ENCODE results near the gene FAM83D. TPM values are rescaled to one million over a fixed set of nuclear protein-coding genes. Genes with fewer than 3 reads are reported as not detected.

Gene FAM83D
- total and polyA plus RNA-seq, 5 experiments from 2014 or later = 0.46 to 1.1 (median 0.56) TPM

GRCh38 chr20:38888059-38888831, 38.0 kb upstream of the FAM83D start:
- peak overlapping the region in 8 of 10 donors; percentile 13 to 63 (median 37) for H3K27ac Mint-ChIP-seq
- peaks cover 10 to 48% (median 26%) of the 10 kb centered on the region in 4 donors for H3K4me1 Mint-ChIP-seq
- peaks cover 0 to 2% (median 0%) of the 10 kb centered on the region in 3 donors for H3K36me3 Mint-ChIP-seq
- ATAC-seq (no peak), DNase-seq (no peak)
- POLR2A ChIA-PET = interaction anchor here (0.6 to 1.3 kb wide), 2 partner anchors 66 to 140 kb away, joined by 5 to 6 read pairs; partner anchors contain the start of gene ACTR5
- no peaks in the 10 kb centered on the region for H3K9me3 Mint-ChIP-seq
- H3K27me3 Mint-ChIP-seq = no peaks in the 10 kb centered on the region
- no peak overlapping the region for H3K4me3 Mint-ChIP-seq

GRCh38 chr20:38889050-38889449, 37.2 kb upstream of the FAM83D start:
- DNase-seq (no peak), ATAC-seq (no peak)
- H3K4me3 Mint-ChIP-seq = no peak overlapping the region
- peaks cover 12 to 47% (median 28%) of the 10 kb centered on the region in 4 donors for H3K4me1 Mint-ChIP-seq
- H3K27ac Mint-ChIP-seq = peak overlapping the region in 4 of 10 donors; percentile 6 to 59 (median 46)
- H3K27me3 Mint-ChIP-seq = no peaks in the 10 kb centered on the region
- POLR2A ChIA-PET = no interaction called here
- peaks cover 0 to 2% (median 0%) of the 10 kb centered on the region in 3 donors for H3K36me3 Mint-ChIP-seq
- no peaks in the 10 kb centered on the region for H3K9me3 Mint-ChIP-seq

DNA sequence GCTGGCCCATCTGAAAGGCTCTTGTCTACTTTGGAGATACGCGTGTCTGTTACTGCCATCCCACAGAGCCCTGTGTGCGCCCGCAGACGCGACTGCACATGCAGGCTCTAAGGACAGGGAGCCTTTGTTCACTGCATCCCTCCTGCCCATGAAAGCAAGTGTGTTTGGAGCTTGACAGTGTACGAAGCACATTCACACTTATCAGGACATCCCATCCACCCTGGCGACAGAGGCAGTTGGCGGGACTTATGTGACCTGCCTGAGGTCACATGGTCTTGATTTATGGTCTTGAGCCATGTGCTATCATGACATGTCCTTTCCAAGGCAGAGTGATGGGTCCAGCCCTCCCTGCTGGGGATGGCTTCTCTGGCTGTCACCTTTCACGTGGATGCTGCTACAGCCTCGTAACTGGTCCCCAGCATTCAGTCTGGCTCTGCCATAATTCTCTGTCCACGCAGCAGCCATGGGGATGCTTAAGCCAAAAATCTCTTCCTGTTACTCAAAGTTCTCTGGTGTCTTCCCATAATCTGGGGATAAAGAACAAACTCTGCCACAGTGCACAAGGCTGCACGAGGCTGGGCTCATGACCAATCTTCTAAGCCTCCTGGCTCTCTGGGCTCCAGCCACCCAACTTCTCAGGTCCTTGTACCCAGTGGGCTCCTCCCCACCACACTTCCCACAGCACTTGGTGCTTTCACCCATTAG, 36.3 kb upstream of the FAM83D start:
- H3K27ac Mint-ChIP-seq = peak overlapping the region in 9 of 10 donors; percentile 8 to 85 (median 73)
- peaks cover 17 to 49% (median 33%) of the 10 kb centered on the region in 4 donors for H3K4me1 Mint-ChIP-seq
- ATAC-seq (no peak), DNase-seq (no peak)
- POLR2A ChIA-PET = interaction anchor here (1.0 kb wide), 1 partner anchor 14 kb away, joined by 3 read pairs; no protein-coding TSS in a partner anchor
- no peaks in the 10 kb centered on the region for H3K27me3 Mint-ChIP-seq
- H3K4me3 Mint-ChIP-seq = no peak overlapping the region
- H3K36me3 Mint-ChIP-seq = peaks cover 0 to 4% (median 0%) of the 10 kb centered on the region in 3 donors
- H3K9me3 Mint-ChIP-seq = peaks cover 0 to 2% (median 0%) of the 10 kb centered on the region in 9 donors

GRCh38 chr20:38890497-38890818, 35.8 kb upstream of the FAM83D start:
- ATAC-seq (no peak), DNase-seq (no peak)
- peaks cover 0 to 5% (median 0%) of the 10 kb centered on the region in 3 donors for H3K36me3 Mint-ChIP-seq
- H3K4me3 Mint-ChIP-seq = no peak overlapping the region
- no peaks in the 10 kb centered on the region for H3K27me3 Mint-ChIP-seq
- H3K27ac Mint-ChIP-seq = peak overlapping the region in 9 of 10 donors; percentile 29 to 85 (median 75)
- peaks cover 17 to 47% (median 33%) of the 10 kb centered on the region in 4 donors for H3K4me1 Mint-ChIP-seq
- POLR2A ChIA-PET = interaction anchor here (1.0 kb wide), 1 partner anchor 15 kb away, joined by 3 read pairs; no protein-coding TSS in a partner anchor
- peaks cover 0 to 2% (median 0%) of the 10 kb centered on the region in 9 donors for H3K9me3 Mint-ChIP-seq

DNA sequence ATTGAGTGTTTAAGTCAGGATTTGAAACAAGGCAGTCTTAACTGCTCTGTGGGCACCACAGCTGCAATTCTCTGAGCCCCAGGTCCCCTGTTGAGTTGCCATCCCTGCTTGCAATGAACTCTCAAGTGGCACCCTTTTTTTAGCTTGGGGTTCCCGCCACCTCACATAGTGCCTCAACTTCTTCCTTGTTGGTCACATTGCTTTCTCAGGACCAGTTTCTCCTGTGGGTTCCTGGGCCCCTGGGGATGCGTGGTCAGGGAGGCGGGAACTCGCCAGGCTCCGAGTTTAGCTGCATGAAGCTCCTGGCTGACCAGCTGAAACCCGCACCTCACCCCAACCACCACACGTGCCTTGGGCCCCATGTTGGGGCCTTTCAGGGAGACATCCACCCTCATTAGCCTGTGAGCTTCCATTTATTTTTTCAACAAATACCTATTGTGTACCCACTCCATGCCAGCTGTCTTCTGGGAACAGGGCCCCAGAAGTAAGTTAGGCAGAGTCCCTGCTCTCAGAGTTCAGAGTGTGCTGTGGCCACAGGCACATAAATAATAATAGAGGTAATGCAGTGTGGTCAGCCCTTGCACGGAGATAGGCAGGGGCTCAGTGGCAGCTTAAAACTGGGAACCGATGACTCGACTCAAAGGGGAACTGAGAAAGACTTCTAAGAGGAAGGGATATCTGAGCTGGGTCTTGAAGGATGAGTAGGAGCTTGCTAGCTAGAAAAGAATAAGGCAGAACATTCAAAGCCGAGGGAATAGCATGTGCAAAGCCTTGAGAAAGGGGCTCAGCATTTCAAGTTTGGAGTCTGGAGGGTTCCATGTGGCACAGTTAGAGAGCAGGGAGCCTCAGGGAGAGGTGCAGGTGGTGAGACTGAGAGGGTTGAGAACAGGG, 33.9 kb upstream of the FAM83D start:
- peak overlapping the region; percentile 57 to 96 (median 92) for H3K27ac Mint-ChIP-seq
- no peaks in the 10 kb centered on the region for H3K27me3 Mint-ChIP-seq
- H3K4me1 Mint-ChIP-seq = peaks cover 17 to 44% (median 26%) of the 10 kb centered on the region in 4 donors
- peaks cover 0 to 2% (median 0%) of the 10 kb centered on the region in 9 donors for H3K9me3 Mint-ChIP-seq
- no peak for DNase-seq
- peaks cover 0 to 18% (median 6%) of the 10 kb centered on the region in 3 donors for H3K36me3 Mint-ChIP-seq
- no peak for ATAC-seq
- no peak overlapping the region for H3K4me3 Mint-ChIP-seq
- POLR2A ChIA-PET = interaction anchor here (2.0 to 2.6 kb wide), 5 partner anchors 9 to 87 kb away, joined by 6 to 32 read pairs (median 10); partner anchors contain the start of gene PPP1R16B

- peak overlapping the region; percentile 1 to 68 (median 60) for H3K4me3 Mint-ChIP-seq
- peaks cover 0 to 2% (median 0%) of the 10 kb centered on the region in 9 donors for H3K9me3 Mint-ChIP-seq
- DNase-seq (peak in 1 of 10 donors; percentile 21), ATAC-seq (peak in 1 of 2 donors; percentile 19)
- peaks cover 0 to 26% (median 6%) of the 10 kb centered on the region in 3 donors for H3K36me3 Mint-ChIP-seq
- no peaks in the 10 kb centered on the region for H3K27me3 Mint-ChIP-seq
- H3K4me1 Mint-ChIP-seq = peaks cover 17 to 44% (median 26%) of the 10 kb centered on the region in 4 donors
- peak overlapping the region; percentile 57 to 96 (median 92) for H3K27ac Mint-ChIP-seq
- POLR2A ChIA-PET = interaction anchor here (0.7 to 2.6 kb wide), 6 partner anchors 10 to 145 kb away, joined by 3 to 32 read pairs (median 9); partner anchors contain the start of genes ACTR5 and PPP1R16B
Measured at GRCh38 chr20:38893056-38893564, 33.1 kb upstream of the FAM83D start.

- no peaks in the 10 kb centered on the region for H3K27me3 Mint-ChIP-seq
- peaks cover 0 to 29% (median 6%) of the 10 kb centered on the region in 3 donors for H3K36me3 Mint-ChIP-seq
- peak; percentile 94 to 97 for ATAC-seq
- H3K4me1 Mint-ChIP-seq = peaks cover 17 to 44% (median 26%) of the 10 kb centered on the region in 4 donors
- H3K4me3 Mint-ChIP-seq = peak overlapping the region; percentile 1 to 66 (median 60)
- peak; percentile 60 to 83 (median 79) for DNase-seq
- H3K27ac Mint-ChIP-seq = peak overlapping the region; percentile 57 to 96 (median 92)
- H3K9me3 Mint-ChIP-seq = peaks cover 0 to 2% (median 0%) of the 10 kb centered on the region in 9 donors
- POLR2A ChIA-PET = interaction anchor here (0.7 to 2.6 kb wide), 5 partner anchors 10 to 145 kb away, joined by 3 to 32 read pairs (median 10); partner anchors contain the start of genes ACTR5 and PPP1R16B
Measured at GRCh38 chr20:38893565-38894090, 32.6 kb upstream of the FAM83D start.

DNA sequence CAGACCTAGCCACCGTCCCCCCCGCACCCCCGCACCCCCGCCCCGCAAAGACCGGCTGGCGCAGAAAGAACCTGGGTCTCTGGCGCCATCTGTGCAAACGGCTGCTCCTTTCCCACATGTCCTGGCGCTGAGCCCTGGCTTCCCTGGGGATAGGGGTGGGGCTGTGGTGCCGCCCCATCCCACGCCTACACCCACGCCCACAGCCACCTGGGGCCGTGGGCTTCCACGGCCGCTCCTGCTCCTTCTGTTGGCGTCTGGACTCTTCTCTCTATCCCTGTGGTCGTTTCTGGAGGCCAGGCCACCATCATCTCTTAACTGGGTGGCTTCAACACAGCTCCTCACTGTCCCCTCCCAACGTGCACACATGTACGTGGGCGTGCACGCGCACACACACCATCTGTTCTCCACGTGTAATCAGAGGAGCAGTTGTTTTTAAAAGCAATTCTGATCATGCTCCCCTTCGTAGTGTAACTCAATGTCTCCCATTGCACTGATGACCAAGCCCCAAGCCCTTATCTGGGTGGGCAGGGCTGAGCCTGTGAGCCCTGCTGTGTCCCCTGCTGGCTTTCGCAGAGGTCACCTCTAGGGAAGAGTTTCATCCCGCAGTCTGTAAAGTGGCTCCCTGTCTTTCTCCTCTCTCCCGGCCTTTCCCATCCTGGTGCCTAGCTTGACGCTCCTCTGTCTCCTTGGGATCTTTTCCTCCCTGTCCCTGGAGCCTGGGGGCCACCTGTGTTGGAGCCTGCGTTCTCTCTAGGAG, 31.9 kb upstream of the FAM83D start:
- no peaks in the 10 kb centered on the region for H3K27me3 Mint-ChIP-seq
- POLR2A ChIA-PET = interaction anchor here (1.7 kb wide), 1 partner anchor 21 kb away, joined by 3 read pairs; no protein-coding TSS in a partner anchor
- no peak for DNase-seq
- ATAC-seq = no peak
- peaks cover 0 to 2% (median 0%) of the 10 kb centered on the region in 9 donors for H3K9me3 Mint-ChIP-seq
- peak overlapping the region in 6 of 10 donors; percentile 34 to 59 (median 55) for H3K4me3 Mint-ChIP-seq
- peaks cover 17 to 43% (median 26%) of the 10 kb centered on the region in 4 donors for H3K4me1 Mint-ChIP-seq
- peaks cover 0 to 35% (median 6%) of the 10 kb centered on the region in 3 donors for H3K36me3 Mint-ChIP-seq
- H3K27ac Mint-ChIP-seq = peak overlapping the region in 9 of 10 donors; percentile 48 to 92 (median 90)

DNA sequence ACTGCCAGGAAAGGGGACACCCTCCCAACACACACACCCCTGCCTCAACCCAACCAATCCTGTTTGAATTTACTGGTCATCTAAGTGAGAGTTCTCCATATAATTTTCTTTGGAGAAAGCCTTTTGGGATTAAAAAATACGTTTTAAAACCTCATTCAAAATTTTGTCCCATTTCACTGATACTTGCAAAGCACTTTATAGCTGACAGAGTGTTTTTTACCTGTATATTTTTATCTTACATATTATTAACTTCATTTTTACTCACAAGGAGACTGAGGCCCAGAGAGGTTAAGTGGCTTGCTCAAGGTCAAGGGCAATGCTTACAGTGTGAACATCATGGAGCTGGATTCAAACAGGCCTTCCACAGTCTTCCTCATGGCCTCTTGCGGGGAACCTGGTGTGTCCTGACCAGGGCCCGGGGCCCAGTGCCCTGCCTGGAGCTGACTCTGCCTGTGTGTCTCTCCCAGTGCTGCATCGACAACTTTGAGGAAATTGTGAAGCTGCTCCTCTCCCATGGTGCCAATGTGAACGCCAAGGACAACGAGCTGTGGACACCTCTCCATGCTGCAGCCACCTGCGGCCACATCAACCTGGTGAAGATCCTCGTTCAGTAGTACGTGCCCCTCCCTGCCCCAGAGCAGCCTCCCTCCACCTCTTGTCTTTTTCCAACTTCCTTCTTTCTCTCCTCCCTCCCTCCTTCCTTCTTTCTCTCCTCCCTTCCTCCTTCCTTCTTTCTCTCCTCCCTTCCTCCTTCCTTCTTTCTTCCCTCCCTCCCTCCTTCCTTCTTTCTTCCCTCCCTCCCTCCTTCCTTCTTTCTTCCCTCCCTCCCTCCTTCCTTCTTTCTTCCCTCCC, 30.9 kb upstream of the FAM83D start:
- DNase-seq (no peak), ATAC-seq (no peak)
- H3K9me3 Mint-ChIP-seq = peaks cover 0 to 2% (median 0%) of the 10 kb centered on the region in 9 donors
- H3K27me3 Mint-ChIP-seq = no peaks in the 10 kb centered on the region
- peak overlapping the region in 2 of 10 donors; percentile 4 to 92 for H3K27ac Mint-ChIP-seq
- POLR2A ChIA-PET = interaction anchor here (0.6 to 1.7 kb wide), 2 partner anchors 22 to 60 kb away, joined by 3 read pairs; no protein-coding TSS in a partner anchor
- H3K4me3 Mint-ChIP-seq = peak overlapping the region in 1 of 10 donors; percentile 5
- H3K4me1 Mint-ChIP-seq = peaks cover 17 to 39% (median 26%) of the 10 kb centered on the region in 4 donors
- H3K36me3 Mint-ChIP-seq = peaks cover 0 to 38% (median 6%) of the 10 kb centered on the region in 3 donors

Data from naive thymus-derived CD8-positive, alpha-beta T cell (primary cell).